Measurements from ENCODE around the gene URB2.
"Not testable (repeated sequence)": the region's sequence is repeated elsewhere in the genome, so short reads cannot be mapped to it uniquely, and the experiment has no call there.

The URB2 gene

DNA sequence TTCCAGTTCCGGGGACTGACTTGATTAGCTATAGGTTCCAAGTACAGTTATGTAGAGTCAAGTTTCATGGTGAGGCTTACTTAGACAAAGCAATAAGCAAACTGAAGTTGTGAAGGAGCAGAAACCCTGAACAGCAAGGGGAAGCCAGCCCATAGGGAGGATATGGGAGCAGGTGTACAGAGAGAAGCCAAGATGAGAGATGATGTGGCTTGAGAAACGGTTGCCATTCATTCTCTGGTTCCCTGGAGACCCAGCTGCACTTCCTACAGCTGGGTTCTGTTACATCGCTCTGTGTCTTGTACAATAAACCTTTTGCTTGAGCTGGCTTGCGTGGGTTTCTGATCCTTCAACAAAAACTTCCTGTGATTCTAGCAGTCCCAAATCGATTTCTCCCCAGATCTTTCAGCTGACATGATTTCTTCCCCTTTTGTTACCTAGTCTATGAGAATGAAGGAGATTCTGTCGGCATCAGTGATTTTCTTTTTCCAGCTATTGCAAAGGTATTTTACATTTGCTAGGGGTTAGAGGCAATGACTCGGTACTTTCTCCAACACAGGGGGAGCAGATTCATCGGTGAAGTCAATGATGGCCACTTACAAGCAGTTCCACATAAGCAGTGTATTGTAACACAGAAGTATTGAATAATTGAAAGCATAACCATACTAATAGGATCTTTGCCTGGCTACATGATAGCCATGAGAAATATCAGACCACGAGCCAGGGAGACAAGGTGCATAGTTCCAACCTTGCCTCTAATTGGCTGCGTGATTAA is 67.3 kb downstream of the URB2 start:
- no peak for DNase-seq (ENCODE audit: low spot score)

DNA sequence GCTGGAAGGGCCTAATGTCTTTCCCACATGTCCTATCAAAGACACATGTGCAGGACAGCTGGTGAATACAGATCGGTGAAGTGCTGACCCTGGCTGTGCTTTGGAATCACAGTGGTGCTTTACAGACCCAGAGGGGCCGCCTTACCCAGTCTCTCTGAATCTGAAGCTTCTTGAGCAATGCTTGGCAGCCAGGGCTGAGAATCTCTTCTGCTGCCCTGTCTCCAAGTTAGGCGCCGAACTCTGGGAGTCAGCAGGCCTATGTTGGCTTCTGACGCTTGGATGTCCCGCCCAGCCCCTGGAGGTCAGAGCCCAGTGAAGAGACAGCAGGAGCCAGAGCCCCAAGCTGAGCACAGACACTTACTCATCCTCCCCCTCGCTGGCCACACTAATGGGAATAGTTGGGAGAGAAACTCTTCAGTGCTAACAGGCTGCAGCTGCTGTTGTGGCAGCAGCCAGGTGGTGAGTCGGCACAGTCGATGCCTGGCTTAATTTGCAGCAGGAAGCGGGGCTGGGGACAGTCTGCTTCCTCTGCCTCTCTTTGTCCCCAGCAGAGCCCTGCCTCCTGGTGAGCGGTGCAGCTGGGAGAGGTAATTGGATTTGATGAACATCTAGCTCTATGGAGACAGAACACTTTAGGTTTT is 68.1 kb downstream of the URB2 start:
- DNase-seq (ENCODE audit: low spot score): peak; percentile 58

DNA sequence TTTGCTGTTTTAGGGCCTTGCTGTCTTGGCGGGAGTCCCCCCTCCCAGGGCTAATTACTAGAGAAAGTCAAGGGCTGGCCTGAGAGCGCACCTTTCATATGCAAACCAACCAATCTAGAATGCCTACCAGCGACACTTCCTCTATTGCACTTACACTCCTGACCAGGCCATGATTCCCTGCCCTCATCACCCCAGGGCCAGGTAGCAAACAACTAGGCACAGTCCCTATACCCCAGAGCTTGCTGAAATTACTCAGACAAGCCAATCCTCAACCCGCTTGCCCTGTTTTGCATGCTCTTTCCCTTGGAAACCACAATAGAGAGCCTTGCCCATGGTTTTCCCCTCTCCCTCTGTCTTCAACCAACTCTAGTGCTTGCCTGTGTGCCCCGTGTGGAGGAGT is 70.3 kb downstream of the URB2 start:
- peak; percentile 44 for DNase-seq (ENCODE audit: low spot score)

- no peak for DNase-seq (ENCODE audit: low spot score)
These were observed 73.7 kb downstream of the URB2 start for GRCh38 chr1:229699613-229700267.

- DNase-seq (ENCODE audit: low spot score): no peak
These were observed 78.1 kb downstream of the URB2 start for GRCh38 chr1:229704157-229704556.

DNA sequence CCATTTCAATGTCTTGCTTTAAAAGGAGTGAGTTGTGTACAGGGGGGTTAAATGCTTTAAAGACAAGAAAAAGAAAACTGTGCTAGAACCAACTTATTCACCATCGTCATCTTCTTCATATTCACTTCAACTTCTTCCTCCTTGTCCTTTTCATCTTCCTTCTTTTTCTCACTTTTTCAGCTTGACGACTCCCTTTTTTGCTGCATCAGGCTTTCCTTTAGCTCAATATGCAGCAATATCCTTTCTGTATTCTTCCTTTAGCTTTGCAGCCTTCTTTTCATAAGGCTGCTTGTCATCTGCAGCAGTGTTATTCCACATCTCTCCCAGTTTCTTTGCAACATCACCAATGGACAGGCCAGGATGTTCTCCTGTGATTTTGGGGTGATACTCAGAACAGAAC is 79.1 kb downstream of the URB2 start:
- not testable (repeated sequence) for DNase-seq (ENCODE audit: low spot score)

GRCh38 chr1:229707127-229707526 is 81.1 kb downstream of the URB2 start:
- DNase-seq (ENCODE audit: low spot score): not testable (repeated sequence)

- no peak for DNase-seq (ENCODE audit: low spot score)
These were observed 83.5 kb downstream of the URB2 start for GRCh38 chr1:229709500-229710013.
